DMS53 treated with DMSO at 0.1 percent for 48 hours (cell line): ENCODE measurements around the gene HEXD.
"Not testable (repeated sequence)": the region's sequence is repeated elsewhere in the genome, so short reads cannot be mapped to it uniquely, and the experiment has no call there.

Source experiments
- DNase-seq: peaks from one replicate; lab custom pipeline; 2025; ENCODE audit not compliant: unreplicated experiment; lab: John Stamatoyannopoulos, UW

HEXD gene

DNA sequence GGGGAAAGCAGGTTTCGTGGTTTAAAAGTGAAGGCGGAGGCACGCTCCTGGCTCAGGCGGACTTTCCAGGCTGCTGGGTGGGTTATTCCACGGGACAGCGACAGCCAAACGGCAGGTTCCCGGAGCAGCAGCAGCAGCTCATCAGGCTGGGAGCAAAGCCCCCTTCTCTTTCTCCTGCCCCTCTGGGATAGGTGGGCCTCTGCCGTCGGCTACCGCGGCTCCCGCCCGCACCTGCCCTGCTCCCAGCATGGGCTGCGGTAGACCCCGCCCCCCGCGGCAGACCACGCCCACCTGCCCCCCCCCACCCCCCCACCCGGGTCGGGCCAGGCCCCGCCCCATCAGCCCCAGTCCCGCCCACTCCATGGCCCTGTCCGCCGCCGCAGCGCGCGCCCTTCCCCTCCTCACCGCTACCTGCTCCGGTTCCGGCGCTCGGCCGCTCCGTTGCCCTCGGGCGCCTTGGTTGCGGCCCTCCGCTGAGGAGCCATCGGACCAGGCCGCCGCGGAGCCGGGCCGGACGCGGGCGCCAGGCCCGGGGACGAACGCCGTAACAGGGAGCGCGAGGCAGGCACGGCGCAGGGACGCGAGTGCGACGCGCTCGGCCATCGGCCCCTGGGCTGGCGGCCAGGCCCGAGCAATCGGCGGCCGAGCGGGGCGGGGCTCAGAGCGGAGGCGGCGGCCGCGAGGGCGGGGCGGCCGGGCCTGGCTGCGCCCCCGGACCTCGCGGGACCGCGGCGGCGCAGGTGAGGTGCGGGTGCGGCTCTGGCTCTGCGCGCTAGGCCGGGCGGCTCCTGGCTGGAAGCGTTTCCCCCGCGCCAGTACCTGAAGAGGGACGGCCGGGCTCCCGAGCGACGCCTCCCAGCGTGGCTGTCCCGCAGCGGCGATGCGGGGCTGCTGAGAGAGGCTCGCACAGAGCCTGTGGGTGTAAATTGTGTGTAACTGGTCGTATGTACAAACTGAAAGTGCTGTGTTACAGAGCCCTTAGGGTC is at the start of gene HEXD, which contains the start of gene OGFOD3:
HEXD (plus strand) TSS at position 347 of the 986 bp plus-strand sequence. CDS start 1,453 bp downstream, outside the sequence.
OGFOD3 (minus strand) TSS at position 586 of the 986 bp plus-strand sequence; CDS start at position 485, 101 bp downstream.
- peak; percentile 72 for DNase-seq

DNA sequence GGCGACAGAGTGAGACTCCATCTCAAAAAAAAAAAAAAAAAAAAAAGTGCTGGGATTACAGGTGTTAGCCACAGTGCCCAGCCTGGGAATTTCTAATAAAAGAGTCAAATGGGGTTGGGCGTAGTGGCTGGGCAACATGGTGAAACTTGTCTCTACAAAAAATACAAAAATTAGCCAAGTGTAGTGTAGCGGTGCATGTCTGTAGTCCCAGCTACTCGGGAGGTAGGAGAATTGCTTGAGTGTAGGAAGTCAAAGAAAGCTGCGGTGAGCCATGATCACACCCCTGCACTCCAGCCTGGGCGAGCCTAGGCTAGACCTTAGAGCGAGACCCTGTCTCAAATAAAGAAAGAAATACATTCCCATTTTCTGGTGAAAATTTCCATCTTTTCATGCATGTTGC is 48.9 kb upstream of the HEXD start:
- no peak for DNase-seq

DNA sequence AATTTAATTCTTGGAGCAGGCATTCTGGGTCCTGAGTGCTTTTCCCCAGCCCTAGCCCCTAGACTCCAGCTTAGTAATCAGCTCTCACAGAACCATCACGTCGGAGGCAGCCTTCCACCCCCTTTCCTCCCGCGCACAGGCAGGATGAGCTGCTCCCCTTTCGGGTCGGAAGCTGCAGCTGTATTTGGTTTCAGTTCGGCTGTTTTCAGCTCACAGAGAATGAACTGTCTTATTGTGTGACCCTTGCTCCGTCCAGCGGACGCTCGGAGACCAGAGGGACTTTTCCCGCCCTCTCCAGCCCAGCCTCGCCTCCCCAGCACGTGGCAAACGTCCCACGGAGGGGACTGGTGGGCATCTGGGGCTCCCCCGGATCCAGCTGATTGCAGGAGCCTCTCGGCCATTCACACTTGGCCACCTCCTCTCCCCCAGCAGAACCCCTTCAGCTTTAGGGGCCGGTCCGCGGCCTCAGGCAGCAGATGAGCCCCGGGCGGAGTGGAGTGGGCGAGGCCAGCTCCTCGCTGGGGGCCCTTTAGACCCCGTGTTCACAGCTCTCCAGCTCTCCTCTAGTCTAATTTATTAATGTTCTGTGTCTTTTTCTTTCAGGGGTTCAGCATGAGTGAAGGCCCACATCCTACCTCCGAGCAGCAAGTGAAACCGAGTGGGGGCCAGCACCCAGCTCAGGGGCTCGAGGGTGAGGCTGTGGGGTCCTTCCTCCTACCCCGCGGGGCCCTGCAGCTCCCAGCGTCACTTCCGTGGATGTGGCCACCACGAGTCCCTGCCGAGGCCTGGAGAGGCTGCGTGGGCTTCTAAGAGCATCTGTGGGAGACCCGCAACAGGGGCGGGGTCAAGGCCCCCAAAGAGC is 47.4 kb upstream of the HEXD start:
- no peak for DNase-seq

DNA sequence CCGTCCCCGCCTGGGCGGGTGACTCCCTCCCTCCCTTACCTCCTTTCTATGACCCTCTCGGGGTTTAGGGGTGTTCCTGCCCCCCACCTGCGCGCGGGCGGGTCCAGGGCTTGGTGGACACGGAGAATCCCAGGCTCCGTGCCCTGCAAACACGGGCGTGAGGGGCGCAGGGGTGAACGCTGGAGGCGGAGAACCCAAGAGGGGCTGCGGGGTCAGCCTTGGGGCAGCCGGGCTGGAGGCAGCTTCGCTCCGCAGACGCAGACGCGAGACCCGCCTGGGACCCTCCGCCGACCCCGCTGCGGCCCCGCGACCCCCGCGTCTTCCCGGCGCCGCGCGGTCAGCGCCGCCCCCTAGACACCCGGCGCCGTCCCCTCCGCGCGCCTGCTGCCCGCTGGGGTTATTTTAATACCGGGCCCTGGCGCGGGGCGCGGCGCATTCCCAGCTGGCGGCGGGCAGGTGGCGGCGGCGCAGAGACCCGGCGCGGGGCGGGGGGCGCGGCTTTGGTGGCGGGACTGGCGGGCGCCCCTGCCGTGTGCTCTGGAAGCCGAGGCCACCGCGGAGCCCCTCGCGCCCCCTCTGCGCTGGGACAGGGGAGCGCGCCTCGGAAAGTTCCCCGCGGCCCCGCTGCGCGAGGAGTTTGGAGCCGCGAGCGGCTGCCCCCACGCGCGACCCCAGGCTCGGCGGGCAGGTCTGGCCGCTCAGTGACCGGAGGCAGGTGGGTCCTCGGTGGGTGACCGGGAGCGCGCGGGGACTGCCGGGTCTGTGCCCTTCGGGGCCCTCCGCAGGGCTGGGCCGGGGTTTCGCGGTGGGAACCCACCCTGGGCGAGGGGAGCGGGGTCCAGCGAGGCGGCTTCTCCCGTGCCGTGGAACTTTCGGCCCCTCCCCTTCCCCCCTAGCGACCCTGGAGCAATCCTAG is 46.6 kb upstream of the HEXD start, which contains the start of gene UTS2R:
UTS2R (plus strand) TSS at position 433 of the 916 bp plus-strand sequence. CDS start 2,560 bp downstream, outside the sequence.
- DNase-seq: no peak

DNA sequence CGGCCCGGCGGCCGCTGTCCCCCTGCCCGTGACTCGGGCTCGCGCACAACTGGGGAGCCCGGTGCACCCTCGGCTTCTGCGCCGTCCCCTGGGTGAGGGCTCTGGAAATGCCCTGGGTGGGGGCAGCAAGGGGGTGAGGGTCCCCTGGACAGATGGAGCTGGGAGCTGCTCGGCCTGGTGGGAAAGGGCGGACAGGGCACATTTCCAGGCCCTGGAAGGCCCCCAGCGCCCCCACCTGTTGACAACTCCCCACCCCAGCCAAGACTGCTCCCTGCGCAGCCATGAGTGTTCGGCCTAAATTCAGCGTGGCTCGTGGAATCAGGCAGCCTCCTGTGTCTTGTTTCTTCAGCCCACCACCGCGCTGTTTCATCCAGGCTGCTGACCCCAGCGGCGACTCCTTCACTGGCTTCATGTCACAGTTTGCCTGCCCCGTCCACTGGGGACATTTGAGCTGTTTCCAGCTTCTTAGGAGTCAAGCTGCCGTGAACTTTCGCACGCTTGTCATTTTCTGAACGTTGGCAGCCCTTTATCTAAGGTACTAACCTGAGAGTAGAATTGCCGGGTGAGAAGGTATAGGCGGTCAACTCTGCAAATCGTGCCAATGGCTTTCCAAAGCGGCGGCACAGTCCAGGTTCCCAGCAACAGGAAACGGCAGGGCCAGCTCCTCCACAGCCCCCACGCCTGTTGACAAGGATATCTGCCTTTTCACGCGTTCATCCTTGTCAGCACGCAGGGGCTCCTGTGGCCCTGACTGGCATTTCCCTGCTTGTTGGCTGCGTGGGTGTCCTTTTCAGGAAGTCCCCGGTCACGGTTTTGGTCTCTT is 45.7 kb upstream of the HEXD start:
- no peak for DNase-seq

DNA sequence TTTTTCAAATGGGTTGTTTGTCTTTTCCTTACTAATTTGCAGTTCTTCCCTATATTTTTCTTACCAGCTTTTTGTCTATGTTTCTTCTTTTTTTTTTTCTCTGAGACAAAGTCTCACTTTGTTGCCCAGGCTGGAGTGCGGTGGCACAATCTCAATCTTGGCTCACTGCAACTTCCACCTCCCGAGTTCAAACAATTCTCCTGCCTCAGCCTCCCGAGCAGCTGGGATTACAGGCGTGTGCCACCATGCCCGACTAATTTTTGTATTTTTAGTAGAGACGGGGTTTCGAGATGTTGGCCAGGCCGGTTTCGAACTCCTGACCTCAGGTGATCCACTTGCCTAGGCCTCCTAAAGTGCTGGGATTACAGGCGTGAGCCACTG is 45.1 kb upstream of the HEXD start:
- not testable (repeated sequence) for DNase-seq

DNA sequence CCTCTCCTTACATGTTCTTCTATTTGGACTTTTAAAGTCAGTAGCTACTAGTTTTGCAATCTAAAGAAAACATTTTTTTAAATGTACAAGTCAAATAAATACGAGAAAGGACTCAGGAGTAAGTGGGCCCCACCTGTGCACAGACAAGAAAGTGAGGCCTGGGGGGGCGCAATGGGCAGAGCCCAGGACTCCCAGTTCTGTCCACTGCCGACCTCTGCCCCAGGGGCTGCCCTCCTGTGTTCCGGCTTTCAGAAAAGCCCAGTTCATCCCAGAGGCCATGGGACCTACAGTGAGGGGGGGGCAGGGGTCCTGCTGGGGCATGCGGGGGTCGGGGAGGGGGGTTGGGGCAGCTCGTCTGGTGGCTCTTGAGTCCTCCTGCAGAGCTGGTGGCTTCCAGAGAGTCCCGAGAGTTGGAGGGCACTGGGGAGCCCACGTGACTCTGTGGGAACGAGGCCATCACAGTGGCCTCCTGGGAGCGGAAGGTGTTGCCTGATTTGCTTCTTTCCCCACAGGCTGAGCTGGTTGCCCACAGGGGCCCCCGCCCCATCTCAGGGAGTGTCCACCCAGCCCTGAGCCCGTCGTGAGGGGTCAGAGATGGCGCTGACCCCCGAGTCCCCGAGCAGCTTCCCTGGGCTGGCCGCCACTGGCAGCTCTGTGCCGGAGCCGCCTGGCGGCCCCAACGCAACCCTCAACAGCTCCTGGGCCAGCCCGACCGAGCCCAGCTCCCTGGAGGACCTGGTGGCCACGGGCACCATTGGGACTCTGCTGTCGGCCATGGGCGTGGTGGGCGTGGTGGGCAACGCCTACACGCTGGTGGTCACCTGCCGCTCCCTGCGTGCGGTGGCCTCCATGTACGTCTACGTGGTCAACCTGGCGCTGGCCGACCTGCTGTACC is 44.2 kb upstream of the HEXD start:
- DNase-seq: no peak

DNA sequence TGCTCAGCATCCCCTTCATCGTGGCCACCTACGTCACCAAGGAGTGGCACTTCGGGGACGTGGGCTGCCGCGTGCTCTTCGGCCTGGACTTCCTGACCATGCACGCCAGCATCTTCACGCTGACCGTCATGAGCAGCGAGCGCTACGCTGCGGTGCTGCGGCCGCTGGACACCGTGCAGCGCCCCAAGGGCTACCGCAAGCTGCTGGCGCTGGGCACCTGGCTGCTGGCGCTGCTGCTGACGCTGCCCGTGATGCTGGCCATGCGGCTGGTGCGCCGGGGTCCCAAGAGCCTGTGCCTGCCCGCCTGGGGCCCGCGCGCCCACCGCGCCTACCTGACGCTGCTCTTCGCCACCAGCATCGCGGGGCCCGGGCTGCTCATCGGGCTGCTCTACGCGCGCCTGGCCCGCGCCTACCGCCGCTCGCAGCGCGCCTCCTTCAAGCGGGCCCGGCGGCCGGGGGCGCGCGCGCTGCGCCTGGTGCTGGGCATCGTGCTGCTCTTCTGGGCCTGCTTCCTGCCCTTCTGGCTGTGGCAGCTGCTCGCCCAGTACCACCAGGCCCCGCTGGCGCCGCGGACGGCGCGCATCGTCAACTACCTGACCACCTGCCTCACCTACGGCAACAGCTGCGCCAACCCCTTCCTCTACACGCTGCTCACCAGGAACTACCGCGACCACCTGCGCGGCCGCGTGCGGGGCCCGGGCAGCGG is 43.4 kb upstream of the HEXD start:
- no peak for DNase-seq

DNA sequence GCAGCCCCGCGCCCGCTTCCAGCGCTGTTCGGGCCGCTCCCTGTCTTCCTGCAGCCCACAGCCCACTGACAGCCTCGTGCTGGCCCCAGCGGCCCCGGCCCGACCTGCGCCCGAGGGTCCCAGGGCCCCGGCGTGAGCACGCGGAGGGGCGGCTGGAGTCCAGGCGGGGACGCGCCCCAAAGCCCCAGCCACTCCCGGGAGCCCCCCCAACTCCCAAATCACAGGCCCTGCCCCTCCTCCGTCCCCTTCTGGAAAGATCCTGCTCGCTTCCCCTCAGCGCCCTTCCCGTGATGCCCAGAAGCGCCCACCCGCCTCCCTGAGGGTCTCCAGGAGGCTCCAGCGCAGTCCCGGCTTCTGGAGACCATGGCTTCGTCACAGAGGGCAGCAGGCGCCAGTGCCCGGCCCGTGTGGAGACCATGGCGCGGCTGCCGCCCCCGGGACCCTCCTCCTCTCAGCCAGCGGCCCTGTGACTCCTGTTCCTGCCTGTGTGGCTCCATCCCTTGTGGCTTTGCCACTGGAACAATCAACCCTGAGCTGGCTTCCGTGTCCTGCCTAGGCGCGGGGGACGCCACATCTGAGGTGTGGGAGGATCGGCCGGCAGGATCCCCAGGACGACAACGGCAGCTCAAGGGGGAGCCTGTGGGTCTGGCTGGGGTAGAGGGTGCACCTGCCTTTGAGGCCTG is 42.6 kb upstream of the HEXD start:
- DNase-seq: no peak

DNA sequence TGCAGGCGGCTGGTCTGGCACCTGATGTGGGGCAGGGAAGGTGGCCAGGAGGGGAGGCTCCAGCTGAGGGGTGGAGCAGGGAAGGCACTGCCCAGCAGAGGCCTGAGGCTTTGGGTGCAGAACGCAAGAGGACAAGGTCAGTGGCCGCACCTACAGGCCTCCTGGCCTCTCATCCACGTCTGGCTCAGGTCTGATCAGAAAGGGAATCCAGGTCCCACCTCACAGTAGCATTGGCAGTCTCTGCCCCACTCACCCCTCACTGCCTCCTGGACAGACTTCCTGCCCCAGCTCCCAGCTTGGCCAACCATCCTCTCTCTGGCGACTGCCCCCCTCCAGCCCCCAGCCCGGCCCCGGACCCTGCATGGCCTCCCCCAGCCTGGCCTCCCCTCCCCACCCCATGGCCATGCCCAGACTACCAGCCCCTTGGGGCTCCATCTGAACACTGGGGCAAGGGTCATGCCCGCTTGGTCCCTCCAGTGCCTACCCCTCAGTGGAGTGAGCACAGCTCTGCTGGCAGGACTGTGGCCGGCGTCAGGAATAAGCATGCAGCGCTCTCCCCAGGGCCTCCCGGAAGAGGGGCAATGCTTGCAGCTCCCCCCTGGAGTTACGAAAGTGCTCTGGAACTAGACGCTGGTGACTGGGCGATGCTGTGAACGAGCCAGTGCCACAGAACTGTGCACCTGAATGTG is 42.0 kb upstream of the HEXD start:
- DNase-seq: no peak

DNA sequence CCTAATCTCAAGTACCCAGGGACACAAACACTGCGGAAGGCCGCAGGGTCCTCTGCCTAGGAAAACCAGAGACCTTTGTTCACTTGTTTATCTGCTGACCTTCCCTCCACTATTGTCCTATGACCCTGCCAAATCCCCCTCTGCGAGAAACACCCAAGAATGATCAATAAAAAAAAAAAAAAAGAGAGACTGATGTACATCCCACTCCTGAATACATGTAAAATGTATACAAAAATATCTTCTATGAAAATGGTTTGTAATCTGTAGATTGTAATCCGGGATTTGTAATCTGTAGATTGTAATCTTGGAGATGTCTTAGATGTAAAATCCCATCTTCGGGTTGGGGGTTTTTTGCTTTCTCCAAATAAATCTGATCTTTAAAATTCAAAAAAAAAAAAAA is 40.9 kb upstream of the HEXD start:
- DNase-seq: not testable (repeated sequence)

DNA sequence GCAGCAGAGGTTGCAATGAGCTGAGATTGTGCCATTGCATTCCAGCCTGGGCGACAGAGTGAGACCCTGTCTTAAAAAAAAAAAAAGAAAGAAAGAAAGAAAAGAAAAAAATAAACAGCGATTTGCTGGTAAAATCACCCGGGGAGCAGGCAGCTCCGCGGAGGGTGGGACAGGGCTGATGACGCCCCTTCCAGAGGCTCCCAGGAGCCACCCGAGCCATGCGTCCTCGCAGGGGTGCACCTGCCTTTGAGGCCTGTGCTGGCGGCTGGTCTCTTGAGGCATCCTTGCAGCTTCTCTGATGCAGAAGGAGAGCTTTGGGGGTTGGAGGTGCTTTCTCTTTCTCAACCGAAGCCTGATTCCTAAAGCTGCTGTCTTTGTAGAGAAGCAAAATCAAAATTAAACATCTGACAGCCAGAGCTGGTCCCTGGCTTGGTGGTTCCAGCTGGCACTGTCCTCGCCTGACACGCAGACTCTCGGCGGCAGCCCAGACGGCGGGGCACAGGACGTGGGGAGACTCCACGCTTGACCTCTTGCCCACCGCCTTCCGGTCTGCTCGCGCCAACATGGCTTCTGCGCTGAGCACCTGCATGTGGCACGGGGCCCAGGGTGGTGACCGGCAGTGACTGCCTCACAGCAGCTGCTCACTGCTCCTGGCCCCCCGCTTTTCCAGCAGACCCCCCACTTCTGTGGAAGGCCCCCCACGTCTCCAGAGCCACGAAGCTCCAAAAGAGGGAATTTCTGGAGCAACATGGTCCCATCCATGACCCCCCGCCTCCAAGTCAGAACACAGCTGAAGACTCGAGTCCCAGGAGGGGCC is 40.0 kb upstream of the HEXD start:
- DNase-seq: no peak

DNA sequence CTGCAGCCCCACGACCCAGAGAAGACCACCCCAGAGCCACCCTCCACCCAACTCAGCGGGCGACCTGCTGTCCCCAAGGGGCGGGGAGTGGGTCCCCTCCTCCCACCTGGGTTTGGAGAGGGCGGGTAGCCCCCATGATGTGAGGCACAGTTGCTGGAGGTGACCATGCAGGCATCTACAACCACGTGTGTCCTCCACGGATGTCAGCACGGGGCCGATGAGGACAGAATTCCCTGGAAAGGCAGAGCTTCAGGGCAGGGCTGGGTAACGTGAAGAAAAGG is 39.5 kb upstream of the HEXD start:
- DNase-seq: no peak

DNA sequence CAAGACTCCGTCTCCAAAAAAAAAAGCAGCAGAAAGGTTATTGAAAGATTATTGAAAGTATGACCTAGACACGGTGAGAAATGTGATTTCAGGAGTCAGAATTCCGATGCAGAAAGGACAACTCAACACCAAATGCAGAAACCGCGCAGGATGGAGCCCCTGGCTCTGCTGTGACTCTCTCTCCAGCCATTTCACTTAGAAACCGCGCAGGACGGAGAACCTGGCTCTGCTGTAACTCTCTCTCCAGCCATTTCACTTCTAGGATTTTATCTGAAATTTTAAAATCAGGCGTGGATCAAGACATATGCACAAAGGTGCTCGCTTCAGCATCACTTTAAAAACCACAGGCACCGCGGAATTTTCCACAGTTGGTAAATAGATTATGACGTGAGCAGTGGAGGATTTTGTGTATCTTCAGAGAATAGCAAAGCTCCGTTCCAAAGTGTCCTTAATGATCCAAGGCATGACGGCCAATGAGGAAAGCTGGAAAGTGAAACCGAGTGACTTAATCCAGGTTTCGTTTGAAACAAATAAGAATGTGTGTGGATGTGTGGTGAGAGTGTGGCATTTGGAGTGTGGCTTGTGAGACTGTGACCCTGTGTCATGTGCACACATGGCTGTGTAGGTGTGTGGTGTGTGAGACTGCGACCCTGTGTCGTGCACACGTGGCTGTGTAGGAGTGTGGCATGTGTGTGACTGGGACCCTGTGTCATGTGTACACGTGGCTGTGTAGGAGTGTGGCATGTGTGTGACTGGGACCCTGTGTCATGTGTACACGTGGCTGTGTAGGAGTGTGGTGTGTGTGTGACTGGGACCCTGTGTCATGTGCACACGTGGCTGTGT is 37.1 kb upstream of the HEXD start:
- DNase-seq: peak; percentile 39

DNA sequence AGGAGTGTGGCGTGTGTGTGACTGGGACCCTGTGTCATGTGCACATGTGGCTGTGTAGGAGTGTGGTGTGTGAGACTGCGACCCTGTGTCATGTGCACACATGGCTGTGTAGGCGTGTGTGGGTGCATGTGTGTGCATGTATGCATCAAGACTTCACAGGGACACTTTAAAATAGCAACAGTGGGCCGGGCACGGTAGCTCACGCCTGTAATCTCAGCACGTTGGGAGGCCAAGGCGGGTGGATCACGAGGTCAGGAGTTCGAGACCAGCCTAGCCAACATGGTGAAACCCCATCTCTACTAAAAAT is 36.5 kb upstream of the HEXD start:
- DNase-seq: not testable (repeated sequence)
